Measurements from ENCODE around the gene LRRC8C. TPM values are rescaled to one million over a fixed set of nuclear protein-coding genes. Genes with fewer than 3 reads are reported as not detected.

The LRRC8C gene
- total RNA-seq, 2 donors from 2014 or later: 10.5 to 11.9 TPM

Other genes starting within 250 kb of the LRRC8C start
- 1 to 10 TPM; 6.0 to 9.9 TPM for gene LRRC8B, start 108.3 kb upstream of the LRRC8C start, total RNA-seq
- gene LRRC8D, start 187.9 kb downstream of the LRRC8C start, total RNA-seq: 1 to 10 TPM; 5.6 to 8.6 TPM